GM23248 (cell line): Measurements from ENCODE around the gene GCH1.

Source experiments
- EZH2 ChIP-seq: fragments of 200-600 bp; sonication (generic); IDR thresholded peaks from 2 replicates; pipeline ENCODE4 v1.6.1; 2018; ENCODE audit warnings: antibody characterized with exemption, mild to moderate bottlenecking; ENCODE audit not compliant: insufficient read depth, poor library complexity, severe bottlenecking
- EZH2phosphoT487 ChIP-seq: fragments of 200-600 bp; sonication (generic); IDR thresholded peaks from 2 replicates; pipeline ENCODE4 v1.6.1; 2018; ENCODE audit warnings: antibody characterized with exemption, moderate library complexity, mild to moderate bottlenecking, low read depth; ENCODE audit not compliant: insufficient read depth

- TF ChIP-seq EZH2: no peak
- no peak for TF ChIP-seq EZH2phosphoT487
Measured at GRCh38 chr14:54942913-54943312, 40.3 kb upstream of the GCH1 start.
